ENCODE measurements around the gene PSD4. TPM values are rescaled to one million over a fixed set of nuclear protein-coding genes. Genes with fewer than 3 reads are reported as not detected.

The PSD4 gene
- total RNA-seq, 1 experiment from 2014 or later: 12.6 TPM

DNA sequence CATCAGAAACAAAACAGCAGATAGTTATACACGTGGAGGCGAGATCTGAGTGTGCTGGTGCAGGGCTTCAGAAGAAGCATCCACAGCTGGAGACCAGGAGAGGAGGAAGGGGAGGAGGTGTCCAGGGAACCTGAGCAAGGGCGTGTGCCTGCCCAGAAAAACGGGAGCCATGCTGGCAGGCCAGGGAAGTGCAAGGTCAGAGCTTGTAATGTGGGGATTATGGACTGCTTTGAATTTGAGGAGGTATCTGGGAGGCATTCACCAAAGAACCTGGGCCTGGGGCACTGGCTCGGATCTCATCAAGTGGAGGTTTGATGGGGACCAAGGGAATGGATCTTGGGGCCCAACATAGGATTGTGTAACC is 12.6 kb downstream of the PSD4 start:
- ATAC-seq (no peak), DNase-seq (ENCODE audit: low read depth, low spot score) (no peak)
- no peak overlapping the region for H2AFZ ChIP-seq (ENCODE audit: low read depth, low read length, poor library complexity, severe bottlenecking)
- intact Hi-C loops (cut with micrococcal nuclease): no loop called here
- no peak overlapping the region for H3K4me3 ChIP-seq (replicated peaks in 1 of 2; ENCODE audit: low read depth in 1 of 2, low read length in 2 of 2)
- POLR2A ChIA-PET: no interaction called here
- H3K4me2 ChIP-seq (ENCODE audit: low read length): no peak overlapping the region
- no peaks in the 10 kb centered on the region for H3K79me2 ChIP-seq (ENCODE audit: insufficient read depth, low read length)
- RAD21 ChIA-PET (ENCODE audit: low non-redundant PET in 1 of 2, low total read pairs in 2 of 2, uncharacterized antibody in 2 of 2, unreplicated experiment in 2 of 2): no interaction called here
- no peaks in the 10 kb centered on the region for H3K9me2 ChIP-seq (ENCODE audit: insufficient read depth)
- TF ChIP-seq POLR2A (IDR thresholded peaks at IDR 0.05; ENCODE audit: borderline replicate concordance, extremely low read depth, insufficient read depth, insufficient read length) (no peak), TCF7L2 (IDR thresholded peaks at IDR 0.05; ENCODE audit: borderline replicate concordance, extremely low read depth, insufficient read depth, insufficient read length) (no peak), YY1 (IDR thresholded peaks at IDR 0.05; ENCODE audit: extremely low read depth, insufficient replicate concordance, low read depth, low read length) (no peak)
- H3K4me1 ChIP-seq (ENCODE audit: control insufficient read depth in 1 of 2, insufficient read depth in 2 of 2, low read length in 2 of 2): no peaks in the 10 kb centered on the region; a peak in 1 of 4 replicates
- no peak overlapping the region for H3K9ac ChIP-seq (ENCODE audit: low read length)
- no peaks in the 10 kb centered on the region for H3K36me3 ChIP-seq (ENCODE audit: control insufficient read depth in 1 of 2, insufficient read depth in 2 of 2, low read length in 2 of 2)
- H4K20me1 ChIP-seq (ENCODE audit: insufficient read depth): no peaks in the 10 kb centered on the region
- CTCF ChIA-PET: interaction anchor here (0.8 kb wide), 1 partner anchor 12 kb away, joined by 3 read pairs; no protein-coding TSS in a partner anchor
- no TSS peak for BruUV-seq (replicated peaks)
- no peaks in the 10 kb centered on the region for H3K9me3 ChIP-seq (ENCODE audit: control insufficient read depth in 1 of 2, insufficient read depth in 1 of 2, low read depth in 1 of 2, low read length in 2 of 2)
- H3K27ac ChIP-seq (ENCODE audit: low read depth, low read length): no peak overlapping the region
- no peaks in the 10 kb centered on the region for H3K27me3 ChIP-seq (ENCODE audit: insufficient read depth, low read length)

DNA sequence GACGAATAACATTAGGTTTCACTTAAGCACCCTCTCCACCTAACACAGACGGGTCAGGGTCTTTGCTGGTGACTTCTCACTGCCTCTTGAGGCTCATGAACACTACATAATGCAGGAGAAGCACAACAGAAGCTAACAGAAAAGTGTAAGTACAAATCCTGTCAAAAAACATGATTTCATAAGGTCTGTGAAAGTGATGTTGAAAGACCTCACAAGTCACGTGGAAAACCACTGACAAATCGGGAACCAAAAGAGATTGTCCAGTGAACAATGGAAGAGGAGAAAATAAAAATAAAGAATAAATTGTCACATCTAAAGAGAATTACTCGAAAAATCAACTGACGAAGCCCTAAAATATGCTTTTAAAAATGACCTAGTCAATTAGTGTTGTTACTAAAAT is 14.0 kb downstream of the PSD4 start:
- Histone ChIP-seq H3K9me3 (ENCODE audit: control insufficient read depth in 1 of 2, insufficient read depth in 1 of 2, low read depth in 1 of 2, low read length in 2 of 2) (no peaks in the 10 kb centered on the region), H3K9ac (ENCODE audit: low read length) (no peak overlapping the region), H3K4me3 (replicated peaks in 1 of 2; ENCODE audit: low read depth in 1 of 2, low read length in 2 of 2) (no peak overlapping the region), H3K9me2 (ENCODE audit: insufficient read depth) (no peaks in the 10 kb centered on the region), H3K4me1 (ENCODE audit: control insufficient read depth in 1 of 2, insufficient read depth in 2 of 2, low read length in 2 of 2) (no peaks in the 10 kb centered on the region; a peak in 1 of 4 replicates), H3K4me2 (ENCODE audit: low read length) (no peak overlapping the region), H4K20me1 (ENCODE audit: insufficient read depth) (no peaks in the 10 kb centered on the region), H3K27me3 (ENCODE audit: insufficient read depth, low read length) (no peaks in the 10 kb centered on the region), H3K36me3 (ENCODE audit: control insufficient read depth in 1 of 2, insufficient read depth in 2 of 2, low read length in 2 of 2) (no peaks in the 10 kb centered on the region), H3K27ac (ENCODE audit: low read depth, low read length) (no peak overlapping the region), H3K79me2 (ENCODE audit: insufficient read depth, low read length) (no peaks in the 10 kb centered on the region), H2AFZ (ENCODE audit: low read depth, low read length, poor library complexity, severe bottlenecking) (no peak overlapping the region)
- ChIA-PET RAD21 (ENCODE audit: low non-redundant PET in 1 of 2, low total read pairs in 2 of 2, uncharacterized antibody in 2 of 2, unreplicated experiment in 2 of 2) (no interaction called here), CTCF (no interaction called here), POLR2A (no interaction called here)
- BruUV-seq (replicated peaks): no TSS peak
- DNase-seq (ENCODE audit: low read depth, low spot score) (no peak), ATAC-seq (no peak)
- intact Hi-C loops (cut with micrococcal nuclease): no loop called here
- TF ChIP-seq SP1 (IDR thresholded peaks at IDR 0.05; ENCODE audit: low read depth): no peak
- TF ChIP-seq TCF7L2 (IDR thresholded peaks at IDR 0.05; ENCODE audit: borderline replicate concordance, extremely low read depth, insufficient read depth, insufficient read length): no peak
- no peak for TF ChIP-seq ZNF274 (IDR thresholded peaks at IDR 0.05; ENCODE audit: low read depth, low read length)
- no peak for TF ChIP-seq RAD21 (IDR thresholded peaks at IDR 0.05; ENCODE audit: low read depth)
- TF ChIP-seq EZH2phosphoT487 (IDR thresholded peaks at IDR 0.05; ENCODE audit: borderline replicate concordance): no peak
- no peak for TF ChIP-seq EGR1 (IDR thresholded peaks at IDR 0.05; ENCODE audit: low read depth)
- TF ChIP-seq, protein P1, sequence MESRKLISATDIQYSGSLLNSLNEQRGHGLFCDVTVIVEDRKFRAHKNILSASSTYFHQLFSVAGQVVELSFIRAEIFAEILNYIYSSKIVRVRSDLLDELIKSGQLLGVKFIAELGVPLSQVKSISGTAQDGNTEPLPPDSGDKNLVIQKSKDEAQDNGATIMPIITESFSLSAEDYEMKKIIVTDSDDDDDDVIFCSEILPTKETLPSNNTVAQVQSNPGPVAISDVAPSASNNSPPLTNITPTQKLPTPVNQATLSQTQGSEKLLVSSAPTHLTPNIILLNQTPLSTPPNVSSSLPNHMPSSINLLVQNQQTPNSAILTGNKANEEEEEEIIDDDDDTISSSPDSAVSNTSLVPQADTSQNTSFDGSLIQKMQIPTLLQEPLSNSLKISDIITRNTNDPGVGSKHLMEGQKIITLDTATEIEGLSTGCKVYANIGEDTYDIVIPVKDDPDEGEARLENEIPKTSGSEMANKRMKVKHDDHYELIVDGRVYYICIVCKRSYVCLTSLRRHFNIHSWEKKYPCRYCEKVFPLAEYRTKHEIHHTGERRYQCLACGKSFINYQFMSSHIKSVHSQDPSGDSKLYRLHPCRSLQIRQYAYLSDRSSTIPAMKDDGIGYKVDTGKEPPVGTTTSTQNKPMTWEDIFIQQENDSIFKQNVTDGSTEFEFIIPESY (IDR thresholded peaks at IDR 0.05; ENCODE audit: extremely low read depth, insufficient replicate concordance, low read length): no peak
- TF ChIP-seq ELF1 (IDR thresholded peaks at IDR 0.05; ENCODE audit: borderline replicate concordance, low read depth): no peak
- TF ChIP-seq, protein P2, sequence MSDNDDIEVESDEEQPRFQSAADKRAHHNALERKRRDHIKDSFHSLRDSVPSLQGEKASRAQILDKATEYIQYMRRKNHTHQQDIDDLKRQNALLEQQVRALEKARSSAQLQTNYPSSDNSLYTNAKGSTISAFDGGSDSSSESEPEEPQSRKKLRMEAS (IDR thresholded peaks at IDR 0.05): no peak
- TF ChIP-seq, protein P3, sequence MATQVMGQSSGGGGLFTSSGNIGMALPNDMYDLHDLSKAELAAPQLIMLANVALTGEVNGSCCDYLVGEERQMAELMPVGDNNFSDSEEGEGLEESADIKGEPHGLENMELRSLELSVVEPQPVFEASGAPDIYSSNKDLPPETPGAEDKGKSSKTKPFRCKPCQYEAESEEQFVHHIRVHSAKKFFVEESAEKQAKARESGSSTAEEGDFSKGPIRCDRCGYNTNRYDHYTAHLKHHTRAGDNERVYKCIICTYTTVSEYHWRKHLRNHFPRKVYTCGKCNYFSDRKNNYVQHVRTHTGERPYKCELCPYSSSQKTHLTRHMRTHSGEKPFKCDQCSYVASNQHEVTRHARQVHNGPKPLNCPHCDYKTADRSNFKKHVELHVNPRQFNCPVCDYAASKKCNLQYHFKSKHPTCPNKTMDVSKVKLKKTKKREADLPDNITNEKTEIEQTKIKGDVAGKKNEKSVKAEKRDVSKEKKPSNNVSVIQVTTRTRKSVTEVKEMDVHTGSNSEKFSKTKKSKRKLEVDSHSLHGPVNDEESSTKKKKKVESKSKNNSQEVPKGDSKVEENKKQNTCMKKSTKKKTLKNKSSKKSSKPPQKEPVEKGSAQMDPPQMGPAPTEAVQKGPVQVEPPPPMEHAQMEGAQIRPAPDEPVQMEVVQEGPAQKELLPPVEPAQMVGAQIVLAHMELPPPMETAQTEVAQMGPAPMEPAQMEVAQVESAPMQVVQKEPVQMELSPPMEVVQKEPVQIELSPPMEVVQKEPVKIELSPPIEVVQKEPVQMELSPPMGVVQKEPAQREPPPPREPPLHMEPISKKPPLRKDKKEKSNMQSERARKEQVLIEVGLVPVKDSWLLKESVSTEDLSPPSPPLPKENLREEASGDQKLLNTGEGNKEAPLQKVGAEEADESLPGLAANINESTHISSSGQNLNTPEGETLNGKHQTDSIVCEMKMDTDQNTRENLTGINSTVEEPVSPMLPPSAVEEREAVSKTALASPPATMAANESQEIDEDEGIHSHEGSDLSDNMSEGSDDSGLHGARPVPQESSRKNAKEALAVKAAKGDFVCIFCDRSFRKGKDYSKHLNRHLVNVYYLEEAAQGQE (IDR thresholded peaks at IDR 0.05; ENCODE audit: low read depth): no peak
- no peak for TF ChIP-seq SIN3A (IDR thresholded peaks at IDR 0.05; ENCODE audit: low read depth)
- no peak for TF ChIP-seq CEBPB (IDR thresholded peaks at IDR 0.05; ENCODE audit: low read depth)
- TF ChIP-seq POLR2AphosphoS5 (IDR thresholded peaks at IDR 0.05; ENCODE audit: low read depth, low read length): no peak
- TF ChIP-seq FOSL1 (IDR thresholded peaks at IDR 0.05; ENCODE audit: low read depth): no peak

All from HCT116 (cell line).